Measurements from ENCODE around the gene SDC3. TPM values are rescaled to one million over a fixed set of nuclear protein-coding genes. Genes with fewer than 3 reads are reported as not detected.

Gene SDC3
- total RNA-seq, 1 donor from 2014 or later, result 51.3 TPM

DNA sequence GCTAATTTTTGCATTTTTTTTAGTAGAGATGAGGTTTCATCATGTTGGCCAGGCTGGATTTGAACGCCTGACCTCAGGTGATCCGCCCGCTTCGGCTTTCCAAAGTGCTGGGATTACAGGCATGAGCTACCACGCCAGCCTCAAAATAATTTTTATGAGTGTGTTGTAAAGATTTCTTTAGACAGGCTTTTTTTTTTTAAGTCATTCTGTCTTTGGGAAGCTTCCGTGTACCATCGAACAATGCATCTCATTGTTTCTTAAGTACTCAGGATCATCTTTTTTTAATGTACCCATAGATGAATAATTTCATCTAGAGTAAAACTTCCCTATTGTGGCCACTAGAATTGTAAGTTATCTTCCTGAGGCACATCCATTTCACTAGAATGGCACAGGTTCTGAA is 19.6 kb upstream of the SDC3 start:
- no peak overlapping the region for H3K4me3 Mint-ChIP-seq (ENCODE audit: unreplicated experiment)
- no peak for DNase-seq (ENCODE audit: low spot score)
- TF ChIP-seq CTCF (IDR thresholded peaks at IDR 0.05; ENCODE audit: unreplicated experiment), result no peak
- no peak overlapping the region for H3K27ac Mint-ChIP-seq (ENCODE audit: unreplicated experiment)
- peaks cover 7% of the 10 kb centered on the region for H3K36me3 Mint-ChIP-seq (ENCODE audit: low read depth, unreplicated experiment)
- no peaks in the 10 kb centered on the region for H3K4me1 Mint-ChIP-seq (ENCODE audit: unreplicated experiment)
- H3K9me3 Mint-ChIP-seq (ENCODE audit: unreplicated experiment), result no peaks in the 10 kb centered on the region
- no peaks in the 10 kb centered on the region for H3K27me3 Mint-ChIP-seq (ENCODE audit: unreplicated experiment)

GRCh38 chr1:30927448-30927847 is 18.9 kb upstream of the SDC3 start:
- no peak overlapping the region for H3K27ac Mint-ChIP-seq (ENCODE audit: unreplicated experiment)
- H3K27me3 Mint-ChIP-seq (ENCODE audit: unreplicated experiment), result no peaks in the 10 kb centered on the region

DNA sequence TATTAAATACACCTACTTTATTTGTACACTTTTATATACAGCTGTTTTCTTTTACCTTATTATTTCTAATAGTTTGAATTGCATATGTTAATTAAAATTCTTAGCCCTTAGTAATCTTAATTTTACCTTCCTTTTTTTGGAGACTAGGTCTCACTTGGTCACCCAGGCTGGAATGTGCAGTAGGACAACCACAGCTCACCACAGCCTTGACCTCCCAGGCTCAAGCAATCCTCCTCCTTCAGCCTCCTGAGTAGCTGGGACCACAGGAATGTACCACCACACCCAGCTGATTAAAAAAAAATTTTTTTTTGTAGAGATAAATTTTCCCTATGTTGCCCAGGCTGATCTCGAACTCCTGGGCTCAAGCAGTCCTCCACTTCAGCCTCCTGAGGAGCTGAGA is 15.0 kb upstream of the SDC3 start:
- DNase-seq (ENCODE audit: low spot score), result no peak

More at GRCh38 chr1:30927448-30927847, 18.9 kb upstream of the SDC3 start:
- Mint-ChIP-seq H3K36me3 (ENCODE audit: low read depth, unreplicated experiment) (no peaks in the 10 kb centered on the region), H3K4me1 (ENCODE audit: unreplicated experiment) (no peaks in the 10 kb centered on the region), H3K9me3 (ENCODE audit: unreplicated experiment) (no peaks in the 10 kb centered on the region), H3K4me3 (ENCODE audit: unreplicated experiment) (no peak overlapping the region)
- no peak for TF ChIP-seq CTCF (IDR thresholded peaks at IDR 0.05; ENCODE audit: unreplicated experiment)
- no peak for DNase-seq (ENCODE audit: low spot score)

GRCh38 chr1:30920827-30921226 is 12.3 kb upstream of the SDC3 start:
- Mint-ChIP-seq H3K9me3 (ENCODE audit: unreplicated experiment) (no peaks in the 10 kb centered on the region), H3K4me3 (ENCODE audit: unreplicated experiment) (no peak overlapping the region), H3K4me1 (ENCODE audit: unreplicated experiment) (no peaks in the 10 kb centered on the region), H3K27me3 (ENCODE audit: unreplicated experiment) (peaks cover 2% of the 10 kb centered on the region), H3K27ac (ENCODE audit: unreplicated experiment) (no peak overlapping the region), H3K36me3 (ENCODE audit: low read depth, unreplicated experiment) (no peaks in the 10 kb centered on the region)
- no peak for TF ChIP-seq CTCF (IDR thresholded peaks at IDR 0.05; ENCODE audit: unreplicated experiment)
- DNase-seq (ENCODE audit: low spot score), result no peak

More for the DNA sequence above, 15.0 kb upstream of the SDC3 start:
- no peaks in the 10 kb centered on the region for H3K36me3 Mint-ChIP-seq (ENCODE audit: low read depth, unreplicated experiment)
- H3K4me1 Mint-ChIP-seq (ENCODE audit: unreplicated experiment), result no peaks in the 10 kb centered on the region
- peaks cover 2% of the 10 kb centered on the region for H3K27me3 Mint-ChIP-seq (ENCODE audit: unreplicated experiment)
- no peaks in the 10 kb centered on the region for H3K9me3 Mint-ChIP-seq (ENCODE audit: unreplicated experiment)
- no peak overlapping the region for H3K27ac Mint-ChIP-seq (ENCODE audit: unreplicated experiment)
- no peak overlapping the region for H3K4me3 Mint-ChIP-seq (ENCODE audit: unreplicated experiment)
- TF ChIP-seq CTCF (IDR thresholded peaks at IDR 0.05; ENCODE audit: unreplicated experiment), result no peak

- TF ChIP-seq CTCF (IDR thresholded peaks at IDR 0.05; ENCODE audit: unreplicated experiment), result no peak
- no peaks in the 10 kb centered on the region for H3K4me1 Mint-ChIP-seq (ENCODE audit: unreplicated experiment)
- no peak overlapping the region for H3K27ac Mint-ChIP-seq (ENCODE audit: unreplicated experiment)
- H3K4me3 Mint-ChIP-seq (ENCODE audit: unreplicated experiment), result no peak overlapping the region
- no peaks in the 10 kb centered on the region for H3K9me3 Mint-ChIP-seq (ENCODE audit: unreplicated experiment)
- H3K27me3 Mint-ChIP-seq (ENCODE audit: unreplicated experiment), result peaks cover 2% of the 10 kb centered on the region
- no peak for DNase-seq (ENCODE audit: low spot score)
- no peaks in the 10 kb centered on the region for H3K36me3 Mint-ChIP-seq (ENCODE audit: low read depth, unreplicated experiment)
These were observed 10.7 kb upstream of the SDC3 start for GRCh38 chr1:30919025-30919881.
